Smooth muscle cell (in vitro differentiated cells): Measurements from ENCODE around the gene SYPL2. TPM values are rescaled to one million over a fixed set of nuclear protein-coding genes. Genes with fewer than 3 reads are reported as not detected.

Experiments
- DNase-seq: peaks from one replicate; lab custom pipeline; 2025; ENCODE audit not compliant: unreplicated experiment; lab: John Stamatoyannopoulos, UW
- H2AFZ ChIP-seq: fragments of 200-600 bp; sonication (generic); 2 replicates; pipeline ENCODE4 v1.6.0; 2016; ENCODE audit warnings: antibody characterized with exemption, low read depth, mild to moderate bottlenecking
- H3F3A ChIP-seq: fragments of 200-600 bp; sonication (generic); 2 replicates; pipeline ENCODE4 v1.6.0; 2017; ENCODE audit warnings: antibody characterized with exemption, low read depth
- H3K27ac ChIP-seq: fragments of 200-600 bp; sonication (generic); 2 replicates; pipeline ENCODE4 v1.5.1; 2016; ENCODE audit warnings: low read depth, mild to moderate bottlenecking
- H3K27me3 ChIP-seq: fragments of 200-600 bp; sonication (generic); 2 replicates; pipeline ENCODE4 v1.6.1; 2016; ENCODE audit warnings: low read depth, mild to moderate bottlenecking
- H3K36me3 ChIP-seq: fragments of 200-600 bp; sonication (generic); 2 replicates; pipeline ENCODE4 v1.5.1; 2016; ENCODE audit warnings: low read depth
- H3K4me1 ChIP-seq: fragments of 200-600 bp; sonication (generic); 2 replicates; pipeline ENCODE4 v1.5.1; 2016; ENCODE audit warnings: low read depth
- H3K4me2 ChIP-seq: fragments of 200-600 bp; sonication (generic); 2 replicates; pipeline ENCODE4 v1.6.0; 2016; ENCODE audit warnings: mild to moderate bottlenecking
- H3K4me3 ChIP-seq: fragments of 200-600 bp; sonication (generic); 2 replicates; pipeline ENCODE4 v1.5.1; 2016; ENCODE audit warnings: mild to moderate bottlenecking
- H3K79me2 ChIP-seq: fragments of 200-600 bp; sonication (generic); 2 replicates; pipeline ENCODE4 v1.6.0; 2016; ENCODE audit warnings: low read depth, mild to moderate bottlenecking
- H3K9ac ChIP-seq: fragments of 200-600 bp; sonication (generic); 2 replicates; pipeline ENCODE4 v1.6.0; 2016; ENCODE audit warnings: low read depth
- H3K9me3 ChIP-seq: fragments of 200-600 bp; sonication (generic); replicated peaks from 2 replicates; pipeline ENCODE4 v1.5.1; 2016; ENCODE audit warnings: low read depth
- H4K20me1 ChIP-seq: fragments of 200-600 bp; sonication (generic); 2 replicates; pipeline ENCODE4 v1.6.0; 2016; ENCODE audit warnings: low read depth
- WGBS: methylation state at CpG from one replicate; pipeline ENCODE4 v1.1.7; 2016; ENCODE audit warnings: low lambda C conversion rate; 5-methylcytosine and 5-hydroxymethylcytosine counted together
- polyA plus RNA-seq: library from polyadenylated mRNA; unstranded; fragments of >200 nt; fragmentation: Nextera tagmentation; extraction: Ambion mirVana; gene quantifications from 2 replicates; pipeline ENCODE4 v1.2.1, GENCODE V29; 2016
- total RNA-seq: library from RNA; depleted of rRNA; stranded (reverse); fragments of >200 nt; gene quantifications from 2 replicates; pipeline ENCODE4 v1.2.3, GENCODE V29; 2014
- TF ChIP-seq, protein P1 (sequence below): fragments of 200-600 bp; sonication (generic); IDR thresholded peaks from 2 replicates; pipeline ENCODE4 v1.5.1; 2017; ENCODE audit warnings: borderline replicate concordance, mild to moderate bottlenecking, antibody characterized with exemption; ENCODE audit not compliant: insufficient read depth, poor library complexity, severe bottlenecking

Gene SYPL2
- total RNA-seq (0.04 TPM in 1 of 2 replicates, not detected in the other), polyA plus RNA-seq (not detected in 2 replicates)

DNA sequence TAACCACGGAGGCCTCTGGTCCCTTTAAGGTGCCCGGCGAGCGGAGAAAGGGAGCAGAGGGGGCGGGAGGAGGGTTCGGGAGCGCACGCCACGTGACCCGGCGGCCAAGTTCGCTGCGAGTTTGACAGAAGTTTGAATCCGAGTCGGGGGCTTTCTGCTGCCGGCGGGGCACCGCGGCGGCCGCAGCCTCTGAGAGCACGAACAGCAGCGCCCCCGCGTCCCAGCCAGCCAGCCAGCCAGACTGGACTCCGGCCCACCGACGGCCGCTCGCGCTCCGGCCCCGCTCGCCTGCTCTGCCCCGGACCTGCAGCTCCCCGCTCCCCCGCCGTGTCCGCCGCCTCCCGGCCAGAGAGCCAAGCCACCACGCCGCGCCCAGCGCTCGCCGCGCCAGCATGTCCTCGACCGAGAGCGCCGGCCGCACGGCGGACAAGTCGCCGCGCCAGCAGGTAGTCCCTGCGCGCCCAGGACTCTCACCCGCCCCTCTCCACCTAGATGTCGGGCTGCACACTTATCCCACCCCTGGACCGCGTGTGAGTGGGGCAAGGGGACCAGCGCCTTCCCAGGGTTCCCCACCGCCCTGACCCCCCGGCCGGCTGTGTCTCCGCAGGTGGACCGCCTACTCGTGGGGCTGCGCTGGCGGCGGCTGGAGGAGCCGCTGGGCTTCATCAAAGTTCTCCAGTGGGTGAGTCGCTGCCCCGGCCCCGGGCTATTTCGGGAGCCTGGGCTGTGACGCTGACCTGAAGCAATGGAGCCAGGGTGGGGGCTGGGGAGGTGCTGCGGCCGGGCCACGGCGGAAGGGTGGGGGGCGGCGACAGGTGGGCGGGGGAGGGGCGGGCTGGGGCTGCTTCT lies at the start of gene SYPL2:
Gene SYPL2, plus strand, starts transcription at position 95 of the 849 bp plus-strand sequence. Its CDS starts 298 bp downstream, at position 393.
- Histone ChIP-seq H3K27ac (no peak within 1 kb of the TSS), H3K4me1 (peaks cover 4% of the 10 kb centered on the region), H4K20me1 (no peaks in the 10 kb centered on the region), H3K79me2 (no peaks in the 10 kb centered on the region), H3K27me3 (peaks cover 93% of the 10 kb centered on the region), H3K9ac (no peak within 1 kb of the TSS), H3K9me3 (no peaks in the 10 kb centered on the region), H2AFZ (peak within 1 kb of the TSS; percentile 81), H3K36me3 (no peaks in the 10 kb centered on the region), H3F3A (no peaks in the 10 kb centered on the region), H3K4me2 (peak within 1 kb of the TSS; percentile 91), H3K4me3 (peak within 1 kb of the TSS; percentile 50)
- TF ChIP-seq, protein P1, sequence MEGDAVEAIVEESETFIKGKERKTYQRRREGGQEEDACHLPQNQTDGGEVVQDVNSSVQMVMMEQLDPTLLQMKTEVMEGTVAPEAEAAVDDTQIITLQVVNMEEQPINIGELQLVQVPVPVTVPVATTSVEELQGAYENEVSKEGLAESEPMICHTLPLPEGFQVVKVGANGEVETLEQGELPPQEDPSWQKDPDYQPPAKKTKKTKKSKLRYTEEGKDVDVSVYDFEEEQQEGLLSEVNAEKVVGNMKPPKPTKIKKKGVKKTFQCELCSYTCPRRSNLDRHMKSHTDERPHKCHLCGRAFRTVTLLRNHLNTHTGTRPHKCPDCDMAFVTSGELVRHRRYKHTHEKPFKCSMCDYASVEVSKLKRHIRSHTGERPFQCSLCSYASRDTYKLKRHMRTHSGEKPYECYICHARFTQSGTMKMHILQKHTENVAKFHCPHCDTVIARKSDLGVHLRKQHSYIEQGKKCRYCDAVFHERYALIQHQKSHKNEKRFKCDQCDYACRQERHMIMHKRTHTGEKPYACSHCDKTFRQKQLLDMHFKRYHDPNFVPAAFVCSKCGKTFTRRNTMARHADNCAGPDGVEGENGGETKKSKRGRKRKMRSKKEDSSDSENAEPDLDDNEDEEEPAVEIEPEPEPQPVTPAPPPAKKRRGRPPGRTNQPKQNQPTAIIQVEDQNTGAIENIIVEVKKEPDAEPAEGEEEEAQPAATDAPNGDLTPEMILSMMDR = no peak
- DNase-seq = no peak
- WGBS = 1% methylated on average over 33 of the region's 88 CpGs

DNA sequence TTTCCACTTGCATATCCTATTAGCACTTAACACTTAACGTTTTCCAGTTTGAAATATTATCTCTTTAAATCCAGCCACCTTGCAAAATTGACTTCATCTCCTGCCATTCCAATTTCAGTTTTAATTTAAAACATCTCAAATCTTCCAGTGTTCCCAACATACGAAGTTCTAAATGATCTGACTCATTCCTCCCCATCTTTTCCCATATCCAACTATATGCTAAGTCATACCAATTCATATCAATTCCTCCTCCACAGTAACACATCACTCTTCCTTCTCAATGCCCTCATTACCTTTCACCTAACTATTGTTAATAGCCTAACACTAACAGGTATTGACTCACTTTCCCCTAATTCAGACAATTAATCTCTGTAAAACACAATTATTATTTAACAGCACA lies 42.8 kb upstream of the SYPL2 start:
- DNase-seq = no peak
- Histone ChIP-seq H3K9me3 (no peaks in the 10 kb centered on the region), H4K20me1 (peaks cover 48% of the 10 kb centered on the region), H3K4me1 (peaks cover 11% of the 10 kb centered on the region), H3K9ac (no peak overlapping the region), H3F3A (no peaks in the 10 kb centered on the region), H3K27me3 (no peaks in the 10 kb centered on the region), H3K27ac (no peak overlapping the region), H3K4me2 (no peak overlapping the region), H3K79me2 (peaks cover 66% of the 10 kb centered on the region), H3K4me3 (no peak overlapping the region), H3K36me3 (peaks cover 13% of the 10 kb centered on the region), H2AFZ (no peak overlapping the region)
- 96% methylated on average over 2 of the region's 2 CpGs for WGBS
- TF ChIP-seq, protein P1 = no peak

DNA sequence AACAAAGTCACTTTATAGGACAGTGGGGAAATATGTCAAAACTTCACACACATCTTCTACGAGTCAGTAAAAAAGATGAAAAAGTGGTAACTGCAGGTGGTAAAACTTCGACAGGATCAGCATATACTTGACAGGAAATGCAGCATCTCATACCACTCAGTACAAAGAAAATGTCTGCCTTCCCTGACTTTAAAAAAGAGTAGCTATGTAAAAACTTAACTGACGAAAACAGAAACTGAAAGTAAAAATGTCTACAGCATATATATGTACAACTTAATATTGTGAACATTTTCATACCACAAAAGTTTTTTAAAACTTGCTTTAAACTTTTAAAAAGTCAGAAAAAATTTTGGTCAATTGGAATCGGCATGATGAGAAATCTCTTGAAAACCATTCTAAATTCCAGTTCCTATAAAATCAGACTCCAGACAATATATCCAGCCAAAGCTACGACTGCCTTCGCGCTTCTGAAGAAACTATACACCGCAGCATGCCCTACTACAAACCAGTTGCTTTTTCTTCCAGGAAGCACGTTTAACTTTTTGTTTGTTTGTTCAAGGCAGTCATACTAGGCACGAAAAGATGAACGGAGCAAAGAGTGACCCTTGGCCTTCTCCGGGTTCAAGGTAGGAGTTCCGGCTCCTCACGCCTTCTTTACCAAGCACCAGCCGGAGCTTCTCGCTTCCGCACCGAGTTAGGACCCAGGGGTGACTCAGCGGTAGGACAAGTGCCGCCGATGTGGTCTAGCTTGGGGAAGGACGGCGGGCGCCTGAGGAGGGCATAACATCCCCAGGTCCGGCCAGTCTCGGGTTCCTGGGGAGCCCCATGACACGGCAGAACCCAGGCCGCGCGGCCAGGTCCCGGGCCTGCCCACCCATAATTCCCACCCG lies 40.7 kb upstream of the SYPL2 start:
- WGBS = 4% methylated on average over 25 of the region's 32 CpGs
- TF ChIP-seq, protein P1 = no peak
- no peaks in the 10 kb centered on the region for H3K9me3 ChIP-seq
- H3K4me1 ChIP-seq = peaks cover 11% of the 10 kb centered on the region
- H3K27ac ChIP-seq = peak overlapping the region; percentile 82
- peak overlapping the region; percentile 78 for H3K9ac ChIP-seq
- peaks cover 45% of the 10 kb centered on the region for H4K20me1 ChIP-seq
- H3K27me3 ChIP-seq = no peaks in the 10 kb centered on the region
- DNase-seq = no peak
- peak overlapping the region; percentile 38 for H2AFZ ChIP-seq
- H3F3A ChIP-seq = no peaks in the 10 kb centered on the region
- peaks cover 4% of the 10 kb centered on the region for H3K36me3 ChIP-seq
- peak overlapping the region; percentile 72 for H3K4me3 ChIP-seq
- peaks cover 47% of the 10 kb centered on the region for H3K79me2 ChIP-seq
- peak overlapping the region; percentile 94 for H3K4me2 ChIP-seq
